ACC112 (cell line): Measurements from ENCODE around the gene HOXD11.

Experiments used
- H2AFZ ChIP-seq: fragments of 200-600 bp; sonication (generic); one replicate; pipeline ENCODE4 v1.6.0; 2017; ENCODE audit warnings: antibody characterized with exemption, low read length; ENCODE audit not compliant: unreplicated experiment
- H3K27ac ChIP-seq: fragments of 200-600 bp; sonication (generic); 2 replicates; pipeline ENCODE4 v1.5.1; 2014; ENCODE audit warnings: low read depth, mild to moderate bottlenecking, antibody characterized with exemption, low read length, moderate library complexity
- H3K27me3 ChIP-seq: fragments of 200-600 bp; sonication (generic); 2 replicates; pipeline ENCODE4 v1.6.1; 2014; ENCODE audit warnings: mild to moderate bottlenecking, antibody characterized with exemption, low read length, moderate library complexity, mixed read lengths; ENCODE audit not compliant: insufficient read depth
- H3K36me3 ChIP-seq: fragments of 200-600 bp; sonication (generic); 2 replicates; pipeline ENCODE4 v1.6.1; 2016; ENCODE audit warnings: mild to moderate bottlenecking, antibody characterized with exemption, low read length, moderate library complexity, mixed read lengths; ENCODE audit not compliant: insufficient read depth
- H3K4me1 ChIP-seq: fragments of 200-600 bp; sonication (generic); one replicate; pipeline ENCODE4 v1.6.1; 2016; ENCODE audit warnings: low read length, mixed read lengths; ENCODE audit not compliant: insufficient read depth, unreplicated experiment, control insufficient read depth
- H3K4me3 ChIP-seq: fragments of 200-600 bp; sonication (generic); 2 replicates; pipeline ENCODE4 v1.5.1; 2014; ENCODE audit warnings: mild to moderate bottlenecking, low read depth, low read length
- H3K79me2 ChIP-seq: fragments of 200-600 bp; sonication (generic); one replicate; pipeline ENCODE4 v1.6.0; 2016; ENCODE audit warnings: low read length; ENCODE audit not compliant: control insufficient read depth, unreplicated experiment, insufficient read depth

The HOXD11 gene

GRCh38 chr2:176110415-176111308 is 3.6 kb downstream of the HOXD11 start:
- Histone ChIP-seq H3K4me3 (no peak overlapping the region), H2AFZ (no peak overlapping the region), H3K27me3 (peaks cover 97% of the 10 kb centered on the region), H3K79me2 (no peaks in the 10 kb centered on the region), H3K4me1 (no peaks in the 10 kb centered on the region), H3K27ac (no peak overlapping the region), H3K36me3 (no peaks in the 10 kb centered on the region)

GRCh38 chr2:176111309-176111663 is 4.2 kb downstream of the HOXD11 start:
- Histone ChIP-seq H2AFZ (no peak overlapping the region), H3K4me3 (no peak overlapping the region), H3K27me3 (peaks cover 97% of the 10 kb centered on the region), H3K27ac (no peak overlapping the region), H3K79me2 (no peaks in the 10 kb centered on the region), H3K4me1 (no peaks in the 10 kb centered on the region), H3K36me3 (no peaks in the 10 kb centered on the region)

GRCh38 chr2:176111846-176112374 is 4.8 kb downstream of the HOXD11 start:
- H3K27me3 ChIP-seq: peaks cover 97% of the 10 kb centered on the region
- no peaks in the 10 kb centered on the region for H3K79me2 ChIP-seq
- H2AFZ ChIP-seq: no peak overlapping the region
- H3K4me3 ChIP-seq: no peak overlapping the region
- H3K4me1 ChIP-seq: no peaks in the 10 kb centered on the region
- H3K27ac ChIP-seq: no peak overlapping the region
- no peaks in the 10 kb centered on the region for H3K36me3 ChIP-seq

GRCh38 chr2:176112375-176113302 is 5.6 kb downstream of the HOXD11 start:
- H3K79me2 ChIP-seq: no peaks in the 10 kb centered on the region
- no peak overlapping the region for H2AFZ ChIP-seq
- H3K4me1 ChIP-seq: no peaks in the 10 kb centered on the region
- no peaks in the 10 kb centered on the region for H3K36me3 ChIP-seq
- peaks cover 98% of the 10 kb centered on the region for H3K27me3 ChIP-seq
- no peak overlapping the region for H3K27ac ChIP-seq
- no peak overlapping the region for H3K4me3 ChIP-seq

- H3K4me3 ChIP-seq: no peak overlapping the region
- H3K27me3 ChIP-seq: peaks cover 99% of the 10 kb centered on the region
- H3K27ac ChIP-seq: no peak overlapping the region
- no peaks in the 10 kb centered on the region for H3K36me3 ChIP-seq
- H2AFZ ChIP-seq: no peak overlapping the region
- H3K4me1 ChIP-seq: no peaks in the 10 kb centered on the region
- no peaks in the 10 kb centered on the region for H3K79me2 ChIP-seq
Measured at GRCh38 chr2:176114120-176114929, 7.2 kb downstream of the HOXD11 start.

GRCh38 chr2:176114930-176115625 is 8.0 kb downstream of the HOXD11 start:
- Histone ChIP-seq H3K36me3 (no peaks in the 10 kb centered on the region), H3K27ac (no peak overlapping the region), H3K79me2 (no peaks in the 10 kb centered on the region), H2AFZ (no peak overlapping the region), H3K4me3 (no peak overlapping the region), H3K27me3 (peaks cover 99% of the 10 kb centered on the region), H3K4me1 (no peaks in the 10 kb centered on the region)

- Histone ChIP-seq H3K27ac (no peak within 1 kb of the TSS), H3K79me2 (no peaks in the 10 kb centered on the region), H3K4me1 (no peaks in the 10 kb centered on the region), H2AFZ (peak within 1 kb of the TSS; percentile 23), H3K27me3 (peaks cover 99% of the 10 kb centered on the region), H3K36me3 (no peaks in the 10 kb centered on the region), H3K4me3 (peak within 1 kb of the TSS; percentile 51)
Measured at GRCh38 chr2:176115883-176116813, 9.1 kb downstream of the HOXD11 start, which contains the start of gene HOXD10. Gene HOXD10 (plus strand): TSS chr2:176116778. CDS start chr2:176116834, 56 bp downstream.

GRCh38 chr2:176117162-176117822 is 10.2 kb downstream of the HOXD11 start:
- Histone ChIP-seq H3K79me2 (no peaks in the 10 kb centered on the region), H3K27me3 (peaks cover 99% of the 10 kb centered on the region), H3K4me1 (no peaks in the 10 kb centered on the region), H3K4me3 (peak overlapping the region; percentile 6), H3K36me3 (no peaks in the 10 kb centered on the region), H2AFZ (no peak overlapping the region), H3K27ac (no peak overlapping the region)
